ENCODE data around the gene ZCCHC14.

- TF ChIP-seq, protein P1, sequence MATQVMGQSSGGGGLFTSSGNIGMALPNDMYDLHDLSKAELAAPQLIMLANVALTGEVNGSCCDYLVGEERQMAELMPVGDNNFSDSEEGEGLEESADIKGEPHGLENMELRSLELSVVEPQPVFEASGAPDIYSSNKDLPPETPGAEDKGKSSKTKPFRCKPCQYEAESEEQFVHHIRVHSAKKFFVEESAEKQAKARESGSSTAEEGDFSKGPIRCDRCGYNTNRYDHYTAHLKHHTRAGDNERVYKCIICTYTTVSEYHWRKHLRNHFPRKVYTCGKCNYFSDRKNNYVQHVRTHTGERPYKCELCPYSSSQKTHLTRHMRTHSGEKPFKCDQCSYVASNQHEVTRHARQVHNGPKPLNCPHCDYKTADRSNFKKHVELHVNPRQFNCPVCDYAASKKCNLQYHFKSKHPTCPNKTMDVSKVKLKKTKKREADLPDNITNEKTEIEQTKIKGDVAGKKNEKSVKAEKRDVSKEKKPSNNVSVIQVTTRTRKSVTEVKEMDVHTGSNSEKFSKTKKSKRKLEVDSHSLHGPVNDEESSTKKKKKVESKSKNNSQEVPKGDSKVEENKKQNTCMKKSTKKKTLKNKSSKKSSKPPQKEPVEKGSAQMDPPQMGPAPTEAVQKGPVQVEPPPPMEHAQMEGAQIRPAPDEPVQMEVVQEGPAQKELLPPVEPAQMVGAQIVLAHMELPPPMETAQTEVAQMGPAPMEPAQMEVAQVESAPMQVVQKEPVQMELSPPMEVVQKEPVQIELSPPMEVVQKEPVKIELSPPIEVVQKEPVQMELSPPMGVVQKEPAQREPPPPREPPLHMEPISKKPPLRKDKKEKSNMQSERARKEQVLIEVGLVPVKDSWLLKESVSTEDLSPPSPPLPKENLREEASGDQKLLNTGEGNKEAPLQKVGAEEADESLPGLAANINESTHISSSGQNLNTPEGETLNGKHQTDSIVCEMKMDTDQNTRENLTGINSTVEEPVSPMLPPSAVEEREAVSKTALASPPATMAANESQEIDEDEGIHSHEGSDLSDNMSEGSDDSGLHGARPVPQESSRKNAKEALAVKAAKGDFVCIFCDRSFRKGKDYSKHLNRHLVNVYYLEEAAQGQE (IDR thresholded peaks at IDR 0.05; ENCODE audit: low read depth) = no peak
- TF ChIP-seq POLR2AphosphoS5 (IDR thresholded peaks at IDR 0.05; ENCODE audit: low read depth, low read length) (no peak), TCF7L2 (IDR thresholded peaks at IDR 0.05; ENCODE audit: borderline replicate concordance, extremely low read depth, insufficient read depth, insufficient read length) (no peak), SP1 (IDR thresholded peaks at IDR 0.05; ENCODE audit: low read depth) (no peak), MAX (IDR thresholded peaks at IDR 0.05) (no peak), EZH2 (IDR thresholded peaks at IDR 0.05) (no peak), POLR2A (IDR thresholded peaks at IDR 0.05; ENCODE audit: borderline replicate concordance, extremely low read depth, insufficient read depth, insufficient read length) (no peak), EGR1 (IDR thresholded peaks at IDR 0.05; ENCODE audit: low read depth) (no peak), RAD21 (IDR thresholded peaks at IDR 0.05; ENCODE audit: low read depth) (no peak), JUND (IDR thresholded peaks at IDR 0.05) (no peak), ZNF274 (IDR thresholded peaks at IDR 0.05; ENCODE audit: low read depth, low read length) (no peak), EZH2phosphoT487 (IDR thresholded peaks at IDR 0.05; ENCODE audit: borderline replicate concordance) (no peak)
- TF ChIP-seq, protein P2, sequence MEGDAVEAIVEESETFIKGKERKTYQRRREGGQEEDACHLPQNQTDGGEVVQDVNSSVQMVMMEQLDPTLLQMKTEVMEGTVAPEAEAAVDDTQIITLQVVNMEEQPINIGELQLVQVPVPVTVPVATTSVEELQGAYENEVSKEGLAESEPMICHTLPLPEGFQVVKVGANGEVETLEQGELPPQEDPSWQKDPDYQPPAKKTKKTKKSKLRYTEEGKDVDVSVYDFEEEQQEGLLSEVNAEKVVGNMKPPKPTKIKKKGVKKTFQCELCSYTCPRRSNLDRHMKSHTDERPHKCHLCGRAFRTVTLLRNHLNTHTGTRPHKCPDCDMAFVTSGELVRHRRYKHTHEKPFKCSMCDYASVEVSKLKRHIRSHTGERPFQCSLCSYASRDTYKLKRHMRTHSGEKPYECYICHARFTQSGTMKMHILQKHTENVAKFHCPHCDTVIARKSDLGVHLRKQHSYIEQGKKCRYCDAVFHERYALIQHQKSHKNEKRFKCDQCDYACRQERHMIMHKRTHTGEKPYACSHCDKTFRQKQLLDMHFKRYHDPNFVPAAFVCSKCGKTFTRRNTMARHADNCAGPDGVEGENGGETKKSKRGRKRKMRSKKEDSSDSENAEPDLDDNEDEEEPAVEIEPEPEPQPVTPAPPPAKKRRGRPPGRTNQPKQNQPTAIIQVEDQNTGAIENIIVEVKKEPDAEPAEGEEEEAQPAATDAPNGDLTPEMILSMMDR (IDR thresholded peaks at IDR 0.05 in 2 of 3, conservative IDR thresholded peaks at IDR 0.05 in 1 of 3; ENCODE audit: borderline replicate concordance in 1 of 3, insufficient read depth in 1 of 3, low read depth in 2 of 3, low read length in 2 of 3) = no peak
These were observed 28.8 kb downstream of the ZCCHC14 start for GRCh38 chr16:87463722-87464690.

All from HCT116 (cell line).